Kidney glomerular epithelial cell (primary cell): ENCODE data around the gene TLL2.

Experiments
- DNase-seq: peaks from one replicate; lab custom pipeline; 2025; lab: John Stamatoyannopoulos, UW

Gene TLL2

DNA sequence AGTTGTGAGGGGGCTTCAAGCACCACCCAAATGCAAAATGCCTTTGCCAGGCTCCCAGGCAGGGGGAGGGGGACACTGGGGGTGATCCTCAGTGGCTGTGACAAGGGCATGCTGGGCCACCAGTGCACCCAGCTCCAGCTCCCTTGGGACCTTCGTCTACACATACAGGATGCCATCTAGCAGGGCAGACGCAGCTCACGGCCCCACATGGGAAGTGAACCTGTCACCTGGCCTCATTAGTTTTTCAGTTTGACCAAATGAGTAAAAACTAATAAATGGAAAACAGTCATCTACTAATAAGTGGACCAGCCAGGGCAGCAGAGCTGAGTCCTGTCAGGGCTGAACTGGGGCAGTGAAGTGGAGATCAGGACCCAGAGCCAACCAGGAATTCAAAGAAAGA is 50.2 kb downstream of the TLL2 start:
- DNase-seq = no peak

GRCh38 chr10:96462606-96463151 is 51.0 kb downstream of the TLL2 start:
- DNase-seq = no peak

DNA sequence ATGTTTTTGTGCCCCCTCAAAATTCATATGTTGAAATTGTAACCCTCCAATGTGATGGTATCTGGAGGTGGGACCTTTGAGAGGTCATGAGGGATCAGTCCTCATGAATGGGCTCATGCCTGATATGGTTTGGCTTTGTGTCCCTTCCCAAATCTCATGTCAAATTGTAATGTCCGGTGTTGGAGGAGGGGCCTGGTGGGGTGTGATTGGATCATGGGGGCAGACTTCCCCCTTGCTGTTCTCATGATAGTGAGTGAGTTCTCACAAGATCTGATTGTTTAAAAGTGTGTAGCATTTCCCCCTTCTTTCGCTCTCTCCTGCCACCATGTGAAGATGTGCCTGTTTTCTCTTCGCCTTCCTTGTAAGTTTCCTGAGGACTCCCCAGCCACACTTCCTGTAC is 53.4 kb downstream of the TLL2 start:
- DNase-seq = no peak

DNA sequence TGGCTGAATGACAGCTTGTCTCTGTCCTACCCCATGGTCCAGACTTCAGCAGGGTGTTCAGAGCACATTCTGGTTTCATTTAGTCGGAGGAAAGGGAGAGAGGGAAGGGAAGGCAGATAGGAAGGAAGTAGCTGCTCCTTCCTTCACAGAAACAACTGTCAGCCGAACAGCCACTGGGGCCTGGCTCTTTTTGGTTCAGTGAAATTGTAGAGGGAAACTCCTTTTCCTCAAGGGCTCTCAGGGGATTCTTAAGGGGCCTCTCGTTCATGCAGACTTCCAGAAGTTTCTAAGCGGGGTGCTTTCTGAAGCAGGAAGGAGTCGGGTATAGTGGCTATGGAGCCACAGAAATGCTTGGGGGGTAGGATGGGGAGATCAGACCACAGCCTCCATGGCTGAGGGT is 56.4 kb downstream of the TLL2 start:
- no peak for DNase-seq

DNA sequence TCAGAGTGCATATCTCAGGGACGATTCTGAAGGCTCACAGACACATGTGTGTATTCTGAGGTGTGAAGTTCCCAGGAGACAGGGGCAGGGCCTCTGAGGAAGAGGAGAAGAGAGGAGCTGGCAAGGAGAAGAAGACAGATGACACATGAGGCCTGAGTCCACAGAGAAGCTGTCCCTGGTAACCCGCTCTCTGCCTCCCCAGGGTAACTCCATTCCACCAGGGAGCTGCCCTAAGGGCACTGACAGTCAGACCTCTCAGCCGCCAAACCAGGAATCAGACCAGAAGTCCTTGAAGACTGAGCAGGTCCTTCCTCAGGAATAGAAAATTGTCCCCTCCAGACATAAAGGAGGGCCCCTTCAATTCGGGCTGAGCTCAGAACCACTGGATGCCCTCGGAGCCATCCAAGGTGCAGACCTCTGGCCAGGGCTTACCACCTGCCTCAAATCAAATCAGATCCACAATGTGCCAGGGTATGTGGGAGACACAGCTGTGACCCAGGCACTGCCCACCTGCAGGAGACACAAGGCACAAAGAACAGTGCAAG is 57.4 kb downstream of the TLL2 start:
- DNase-seq = no peak

DNA sequence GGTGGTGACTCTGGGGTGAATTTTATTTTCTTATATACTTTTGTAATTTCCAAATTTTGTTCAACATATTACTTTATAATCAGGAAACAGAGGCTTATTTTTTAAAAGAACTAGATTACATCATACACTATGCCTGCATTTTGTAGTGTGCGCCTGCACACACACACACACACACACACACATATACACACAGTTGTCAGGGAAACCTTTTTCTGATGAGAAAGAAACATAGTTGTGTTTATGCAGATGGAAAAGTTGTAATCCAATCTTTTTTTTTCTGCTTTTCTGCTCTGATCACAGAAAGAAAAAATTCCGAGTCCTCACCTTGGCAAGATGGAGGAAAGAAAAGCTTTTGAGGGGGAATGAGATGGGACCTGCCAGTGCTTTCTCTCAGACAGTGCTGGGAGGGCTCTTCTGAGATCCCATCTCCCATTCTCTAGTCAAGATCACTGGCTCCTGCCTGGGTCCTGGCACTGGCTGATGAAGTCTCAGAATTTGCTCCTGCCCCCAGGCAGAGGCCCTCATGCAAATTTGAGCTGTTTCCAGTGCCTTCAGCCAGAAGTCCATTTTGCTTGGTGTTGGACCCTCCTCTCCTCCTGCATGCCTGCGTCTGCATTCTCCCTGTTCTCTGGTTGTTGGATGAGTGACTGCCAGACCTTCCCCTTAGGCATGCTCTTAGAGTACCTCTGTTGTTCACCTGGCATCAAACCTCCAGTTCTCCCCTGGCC is 59.7 kb downstream of the TLL2 start:
- DNase-seq = no peak

DNA sequence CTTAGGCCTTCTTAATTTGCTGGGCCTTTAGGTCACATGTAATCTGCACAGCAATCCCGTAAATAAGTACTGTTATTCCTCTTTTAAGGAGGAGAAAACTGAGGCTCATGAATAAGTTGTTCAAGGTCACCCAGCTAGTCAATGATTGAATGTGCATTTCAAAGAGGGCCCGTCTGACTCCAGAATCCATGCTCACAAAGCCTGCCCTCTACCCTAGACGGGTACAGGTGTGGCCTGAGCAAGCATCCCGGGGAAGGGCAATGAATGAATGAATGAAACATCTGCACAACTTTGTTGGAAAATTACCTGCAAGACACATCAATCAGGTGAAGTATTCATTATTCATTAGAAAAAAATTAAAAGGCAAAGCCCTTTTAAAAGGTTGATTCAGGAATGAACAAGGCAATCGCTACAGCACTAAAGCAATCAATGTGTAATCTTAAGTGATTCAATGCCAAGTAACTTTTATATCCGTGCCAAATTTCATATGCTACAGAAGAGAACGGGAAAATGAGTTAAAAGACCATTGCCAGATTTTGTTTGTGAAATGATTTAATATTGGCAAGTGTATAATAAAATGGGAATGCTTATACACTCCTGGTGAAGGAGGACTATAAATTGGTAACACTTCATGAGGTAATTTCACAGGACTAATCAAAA is 61.1 kb downstream of the TLL2 start:
- DNase-seq = no peak

GRCh38 chr10:96450529-96451207 is 63.1 kb downstream of the TLL2 start:
- no peak for DNase-seq

DNA sequence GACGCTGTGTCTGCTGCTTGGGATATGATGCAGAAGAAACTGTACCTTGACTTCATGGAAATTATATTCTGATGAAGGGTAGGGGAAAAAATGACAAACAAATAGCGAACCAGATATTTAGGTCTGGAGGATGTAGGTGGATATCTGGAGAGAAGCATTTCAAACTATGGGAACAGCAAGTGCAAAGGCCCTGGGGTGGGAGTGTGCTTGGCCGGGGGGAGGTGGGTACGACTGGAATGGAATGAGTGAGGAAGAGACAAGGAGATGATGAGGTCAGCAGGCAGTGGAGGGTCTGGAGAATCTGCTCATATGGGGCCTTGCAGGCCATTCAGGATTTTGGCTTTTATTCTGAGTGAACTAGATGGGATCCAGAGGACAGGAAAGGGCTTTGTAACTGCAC is 65.2 kb downstream of the TLL2 start:
- DNase-seq = no peak

- DNase-seq = no peak
Observed at GRCh38 chr10:96448021-96448457, 65.7 kb downstream of the TLL2 start.

- no peak for DNase-seq
Observed at GRCh38 chr10:96446966-96447596, 66.6 kb downstream of the TLL2 start.

GRCh38 chr10:96441987-96442643 is 71.6 kb downstream of the TLL2 start:
- no peak for DNase-seq

GRCh38 chr10:96441322-96441885 is 72.3 kb downstream of the TLL2 start:
- DNase-seq = no peak

- no peak for DNase-seq
Observed at GRCh38 chr10:96440361-96441292, 73.1 kb downstream of the TLL2 start.

DNA sequence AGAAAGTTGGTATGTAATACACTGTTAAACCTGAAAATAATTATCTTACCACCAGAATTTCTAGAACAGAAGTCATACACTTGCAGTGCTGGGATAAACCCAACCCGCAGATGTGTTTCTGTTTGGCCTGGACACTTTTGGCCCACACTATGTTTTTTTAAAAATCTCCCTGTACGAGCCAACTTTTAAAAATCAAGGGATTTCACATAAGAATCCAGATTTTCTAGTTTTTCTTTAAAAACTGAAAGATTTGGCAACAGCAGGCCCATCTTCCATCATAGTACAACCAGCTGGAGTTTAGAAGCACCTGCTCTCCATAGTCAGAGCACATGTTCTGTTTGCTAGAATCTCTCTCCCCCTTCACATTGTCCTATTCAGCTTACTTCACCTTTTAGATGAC is 74.0 kb downstream of the TLL2 start:
- DNase-seq = no peak

GRCh38 chr10:96436035-96436434 is 77.7 kb downstream of the TLL2 start:
- no peak for DNase-seq

DNA sequence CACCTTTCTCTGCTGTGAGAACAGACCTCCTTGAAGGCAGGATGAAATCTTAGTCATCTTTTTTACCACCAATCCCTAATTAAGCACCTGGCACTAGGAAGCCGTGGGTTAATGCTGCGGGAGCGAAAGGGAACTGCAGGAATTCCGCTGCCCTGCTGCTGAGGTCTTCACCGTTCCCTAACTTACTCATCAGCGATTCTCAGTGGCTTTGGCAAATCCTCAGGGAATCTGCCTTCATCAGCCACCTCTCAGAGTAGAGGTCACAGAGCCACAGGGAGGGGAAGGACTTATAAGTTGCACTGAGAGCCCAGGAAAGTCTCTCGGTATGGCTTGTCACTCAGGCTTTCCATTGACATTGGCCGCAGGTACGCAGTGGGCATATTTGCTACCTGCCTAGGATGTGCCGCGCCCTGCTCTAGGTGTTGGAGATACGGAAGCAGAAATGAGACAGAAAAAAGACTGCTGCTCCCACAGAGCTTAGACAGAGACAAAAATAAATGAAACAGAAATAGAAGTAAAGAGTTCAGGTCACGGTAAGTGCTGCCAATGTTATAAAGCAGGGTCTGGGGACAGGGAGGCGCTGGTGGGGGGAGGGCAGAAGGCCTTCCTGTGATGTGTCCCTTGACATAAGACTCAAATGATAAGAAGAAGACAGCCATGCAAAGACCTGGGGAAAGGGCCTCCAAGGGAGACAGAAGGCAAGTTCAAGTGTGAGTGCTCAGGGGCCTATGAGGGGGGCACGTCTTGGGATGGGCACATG is 82.3 kb downstream of the TLL2 start:
- no peak for DNase-seq

DNA sequence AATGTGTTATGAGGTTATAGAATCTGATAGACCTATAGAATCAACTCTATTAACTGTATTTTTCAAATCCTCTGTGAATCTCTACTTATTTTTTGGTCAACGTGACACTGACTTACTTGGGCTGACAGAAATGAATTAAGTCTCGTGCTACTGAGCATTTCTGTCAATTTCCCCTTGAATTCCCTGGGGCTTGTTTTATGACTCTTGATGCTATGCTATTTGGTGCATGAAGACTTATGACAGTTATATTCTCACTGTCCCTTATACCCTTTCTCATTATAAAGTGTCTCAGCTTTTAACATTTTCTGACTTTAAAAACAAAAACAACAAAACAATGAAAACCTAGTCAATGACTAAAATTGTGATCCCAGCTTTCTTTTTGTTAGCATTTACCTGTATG is 86.4 kb downstream of the TLL2 start:
- no peak for DNase-seq

GRCh38 chr10:96422525-96422924 is 91.2 kb downstream of the TLL2 start:
- no peak for DNase-seq
